Central memory CD8-positive, alpha-beta T cell (primary cell): Measurements from ENCODE around the gene DBR1.
A peak's percentile ranks its signal among the peaks of the same experiment; 100 is the strongest.
"Not testable (repeated sequence)": the region's sequence is repeated elsewhere in the genome, so short reads cannot be mapped to it uniquely, and the experiment has no call there.

ENCODE experiments used
- ATAC-seq: fragments of 150-1000 bp; cut with Tn5 transposase; replicated peaks from 2 replicates; pipeline ENCODE4 v1.10.0; 2022; ENCODE audit warnings: mild to moderate bottlenecking, moderate FRiP score, moderate number of reproducible peaks; ENCODE audit not compliant: poor library complexity, severe bottlenecking; ENCODE audit errors: extremely low read depth
- DNase-seq, 2 donors: peaks; one replicate each; pipeline ENCODE4 v3.0.0; 2021; ENCODE audit warnings: low spot score in 2 of 2
- H3K27ac Mint-ChIP-seq: one replicate; pipeline ENCODE4 v1.8.0; 2022; ENCODE audit warnings: low read depth, mild to moderate bottlenecking, moderate library complexity, mixed read lengths
- H3K27me3 Mint-ChIP-seq: one replicate; pipeline ENCODE4 v1.8.0; 2022; ENCODE audit warnings: mixed read lengths
- H3K36me3 Mint-ChIP-seq: one replicate; pipeline ENCODE4 v1.8.0; 2022; ENCODE audit warnings: mild to moderate bottlenecking, moderate library complexity, mixed read lengths; ENCODE audit not compliant: insufficient read depth
- H3K4me1 Mint-ChIP-seq: one replicate; pipeline ENCODE4 v1.8.0; 2022; ENCODE audit warnings: mixed read lengths
- H3K4me3 Mint-ChIP-seq: one replicate; pipeline ENCODE4 v1.8.0; 2022; ENCODE audit warnings: mild to moderate bottlenecking, moderate library complexity, mixed read lengths
- H3K9me3 Mint-ChIP-seq: one replicate; pipeline ENCODE4 v1.8.0; 2022; ENCODE audit warnings: mixed read lengths

DBR1 gene

DNA sequence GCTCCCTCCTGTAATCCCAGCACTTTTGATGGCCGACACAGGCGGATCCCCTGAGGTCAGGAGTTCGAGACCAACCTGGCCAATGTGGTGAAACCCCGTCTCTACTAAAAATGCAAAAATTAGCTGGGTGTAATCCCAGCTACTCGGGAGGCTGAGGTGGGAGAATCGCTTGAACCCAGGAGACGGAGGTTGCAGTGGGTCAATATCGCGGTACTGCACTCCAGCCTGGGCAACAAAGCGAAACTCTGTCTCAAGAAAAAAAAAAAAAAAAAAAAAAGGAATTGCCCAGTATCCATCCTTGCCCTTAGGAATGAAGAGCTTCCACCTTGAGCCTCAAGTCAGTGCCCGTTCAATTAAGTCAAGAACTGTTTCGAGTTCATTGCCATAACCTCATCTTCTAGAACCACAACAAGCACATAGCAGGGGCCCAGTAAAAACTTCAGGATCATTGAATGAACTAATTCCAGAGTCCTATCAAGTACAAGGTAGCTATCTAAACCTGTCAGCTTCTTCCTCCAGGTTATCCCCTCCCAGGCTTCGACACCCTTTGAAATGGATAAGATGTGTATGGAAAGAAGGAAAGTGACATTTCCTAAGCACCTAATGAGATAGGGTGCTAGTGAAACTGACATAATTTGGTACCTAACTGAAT is 826 bp downstream of the DBR1 start:
- no peak for ATAC-seq
- H3K4me1 Mint-ChIP-seq: peaks cover 42% of the 10 kb centered on the region
- H3K36me3 Mint-ChIP-seq: peaks cover 23% of the 10 kb centered on the region
- peaks cover 7% of the 10 kb centered on the region for H3K27me3 Mint-ChIP-seq
- H3K27ac Mint-ChIP-seq: peak overlapping the region; percentile 98
- H3K9me3 Mint-ChIP-seq: no peaks in the 10 kb centered on the region
- no peak for DNase-seq
- peak overlapping the region; percentile 89 for H3K4me3 Mint-ChIP-seq

DNA sequence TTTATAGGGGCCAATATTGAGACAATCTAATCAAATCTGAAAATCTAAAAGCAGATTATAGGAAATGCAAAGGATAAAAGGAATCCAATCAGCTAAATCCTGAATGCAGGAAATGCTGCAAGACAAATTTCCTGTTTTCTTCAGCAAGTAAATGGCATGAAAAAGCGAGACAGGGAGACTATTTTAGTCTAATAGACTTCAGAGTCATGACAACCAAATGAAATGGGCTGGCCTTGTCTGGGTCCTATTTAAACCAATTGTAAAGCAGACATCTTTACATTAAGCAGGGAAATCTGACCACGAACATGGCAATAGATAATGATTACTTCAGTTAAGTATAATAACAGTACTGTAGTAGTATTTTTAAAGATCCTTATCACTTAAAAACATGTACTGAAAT is 2.1 kb downstream of the DBR1 start:
- Mint-ChIP-seq H3K4me1 (peaks cover 42% of the 10 kb centered on the region), H3K9me3 (no peaks in the 10 kb centered on the region), H3K27ac (no peak overlapping the region), H3K27me3 (no peaks in the 10 kb centered on the region), H3K36me3 (peaks cover 31% of the 10 kb centered on the region), H3K4me3 (peak overlapping the region; percentile 89)
- DNase-seq: no peak
- no peak for ATAC-seq

DNA sequence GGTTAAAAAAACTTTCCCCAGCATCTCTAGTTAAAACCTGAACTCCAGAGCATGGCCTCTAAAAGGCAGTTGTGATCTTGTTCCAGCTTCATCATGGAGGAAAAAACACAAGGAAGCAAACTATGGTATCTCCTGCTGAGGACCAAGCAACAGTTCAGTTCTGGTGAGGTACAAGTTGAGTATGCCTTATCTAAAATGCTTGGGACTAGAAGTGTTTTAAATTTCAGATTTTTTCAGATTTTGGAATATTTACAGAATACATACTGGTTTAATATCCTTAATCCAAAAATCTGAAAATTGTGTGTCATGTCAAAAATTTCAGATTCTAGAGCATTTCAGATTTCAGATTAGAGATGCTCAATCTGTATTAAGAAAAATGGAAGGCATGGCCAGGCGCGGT is 9.7 kb downstream of the DBR1 start:
- peaks cover 14% of the 10 kb centered on the region for H3K4me1 Mint-ChIP-seq
- H3K4me3 Mint-ChIP-seq: no peak overlapping the region
- ATAC-seq (no peak), DNase-seq (no peak)
- no peaks in the 10 kb centered on the region for H3K9me3 Mint-ChIP-seq
- peaks cover 67% of the 10 kb centered on the region for H3K36me3 Mint-ChIP-seq
- H3K27ac Mint-ChIP-seq: peak overlapping the region; percentile 23
- no peaks in the 10 kb centered on the region for H3K27me3 Mint-ChIP-seq

DNA sequence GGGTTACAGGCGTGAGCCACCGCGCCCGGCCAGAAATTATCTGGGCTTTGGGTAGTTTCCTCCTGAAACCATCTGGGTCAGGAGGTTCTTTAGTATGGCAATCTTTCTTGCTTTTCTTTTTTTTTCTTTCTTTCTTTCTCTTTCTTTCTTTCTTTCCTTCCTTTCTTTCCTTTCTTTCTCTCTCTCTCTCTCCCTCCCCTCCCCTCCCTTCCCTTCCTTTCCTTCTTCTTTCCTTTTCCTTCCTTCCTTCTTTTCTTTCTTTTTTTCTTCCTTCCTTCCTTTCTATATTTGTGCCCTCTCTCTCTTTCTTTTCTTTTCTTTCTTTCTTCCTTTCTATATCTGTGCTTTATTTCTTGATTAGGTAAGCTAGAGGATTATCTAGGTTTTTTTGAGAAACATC is 17.0 kb downstream of the DBR1 start:
- Mint-ChIP-seq H3K27ac (no peak overlapping the region), H3K36me3 (peaks cover 19% of the 10 kb centered on the region), H3K4me3 (no peak overlapping the region), H3K27me3 (no peaks in the 10 kb centered on the region), H3K9me3 (peaks cover 9% of the 10 kb centered on the region), H3K4me1 (no peaks in the 10 kb centered on the region)
- DNase-seq: no peak
- no peak for ATAC-seq

DNA sequence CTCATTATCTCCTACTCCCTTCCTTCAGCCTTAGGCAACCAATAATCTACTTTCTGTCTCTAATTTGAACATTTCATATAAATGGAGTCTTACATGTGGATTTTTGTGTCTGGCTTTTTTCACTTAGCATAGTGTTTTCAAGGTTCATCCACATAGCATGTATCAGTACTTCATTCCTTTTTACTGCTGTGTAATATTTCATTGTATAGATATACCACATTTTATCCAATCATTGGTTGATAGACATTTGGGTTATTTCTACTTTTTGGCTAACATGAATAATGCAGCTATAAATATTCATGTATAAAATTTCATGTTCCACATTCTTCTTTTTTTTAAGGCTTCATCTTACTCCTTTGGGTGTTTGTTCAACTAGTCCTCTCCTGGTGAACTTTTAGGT is 20.2 kb downstream of the DBR1 start:
- Mint-ChIP-seq H3K4me1 (no peaks in the 10 kb centered on the region), H3K27me3 (no peaks in the 10 kb centered on the region)

DNA sequence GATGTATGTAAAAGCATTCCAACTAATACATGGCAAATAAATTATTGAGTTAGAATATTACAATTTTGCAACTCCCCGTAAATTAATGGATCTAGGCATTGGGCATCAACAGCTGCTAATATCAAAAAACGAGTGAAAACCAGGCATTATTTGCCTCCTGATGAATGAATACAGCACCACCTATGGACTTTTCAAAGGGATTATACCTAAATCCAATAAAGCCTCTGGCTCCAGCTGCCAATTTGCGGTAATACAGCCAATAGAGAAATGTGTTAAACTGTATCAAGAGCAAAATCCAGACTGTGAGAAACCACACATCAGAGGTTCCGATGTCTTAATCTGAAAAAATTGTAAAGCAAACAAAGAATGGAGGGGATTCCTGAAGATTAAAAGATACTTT is 26.2 kb downstream of the DBR1 start:
- no peaks in the 10 kb centered on the region for H3K36me3 Mint-ChIP-seq

More for the DNA sequence above, 20.2 kb downstream of the DBR1 start:
- Mint-ChIP-seq H3K9me3 (peaks cover 9% of the 10 kb centered on the region), H3K36me3 (no peaks in the 10 kb centered on the region), H3K4me3 (no peak overlapping the region), H3K27ac (no peak overlapping the region)
- ATAC-seq (no peak), DNase-seq (no peak)

DNA sequence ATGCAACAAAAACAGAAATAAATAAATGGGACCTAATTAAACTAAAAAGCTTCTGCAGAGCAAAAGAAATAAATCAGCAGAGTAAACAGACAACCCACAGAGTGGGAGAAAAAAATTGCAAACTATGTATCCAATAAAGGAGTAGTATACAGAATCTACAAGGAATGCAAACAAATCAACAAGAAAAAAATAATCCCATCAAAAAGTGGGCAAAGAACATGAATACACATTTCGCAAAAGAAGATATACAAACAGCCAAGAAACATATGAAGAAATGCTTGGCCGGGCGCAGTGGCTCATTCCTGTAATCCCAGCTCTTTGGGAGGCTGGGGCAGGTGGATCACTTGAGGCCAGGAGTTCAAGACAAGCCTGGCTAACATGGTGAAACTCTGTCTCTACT is 32.5 kb downstream of the DBR1 start:
- not testable (repeated sequence) for ATAC-seq, DNase-seq, H3K4me1 Mint-ChIP-seq, H3K4me3 Mint-ChIP-seq, H3K27ac Mint-ChIP-seq, H3K9me3 Mint-ChIP-seq, H3K36me3 Mint-ChIP-seq
- H3K27me3 Mint-ChIP-seq: peaks cover 46% of the 10 kb centered on the region

More for the DNA sequence above, 26.2 kb downstream of the DBR1 start:
- Mint-ChIP-seq H3K27me3 (peaks cover 11% of the 10 kb centered on the region), H3K27ac (no peak overlapping the region), H3K4me1 (no peaks in the 10 kb centered on the region), H3K9me3 (no peaks in the 10 kb centered on the region), H3K4me3 (no peak overlapping the region)
- no peak for DNase-seq
- no peak for ATAC-seq

DNA sequence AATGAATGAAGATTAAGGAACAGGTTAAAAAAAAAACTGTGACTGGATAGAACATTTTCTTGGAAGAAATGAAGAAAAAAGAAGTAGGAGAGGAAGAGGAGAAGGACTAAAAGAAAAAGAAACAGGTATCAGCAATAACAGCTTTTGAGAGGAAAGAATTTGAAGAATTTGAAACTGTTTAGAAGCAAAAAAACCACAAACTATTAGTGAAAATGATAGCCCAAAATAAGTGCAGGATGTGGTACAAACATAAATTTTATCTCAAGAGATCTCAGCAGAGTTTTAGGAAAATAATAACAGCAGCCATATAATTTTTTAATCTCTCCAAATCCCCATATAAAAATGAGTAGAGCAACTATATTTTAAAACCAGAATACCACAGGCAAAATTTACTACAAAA is 33.8 kb downstream of the DBR1 start:
- Mint-ChIP-seq H3K36me3 (no peaks in the 10 kb centered on the region), H3K27me3 (peaks cover 52% of the 10 kb centered on the region), H3K4me1 (no peaks in the 10 kb centered on the region), H3K9me3 (no peaks in the 10 kb centered on the region), H3K27ac (no peak overlapping the region), H3K4me3 (no peak overlapping the region)
- ATAC-seq (no peak), DNase-seq (no peak)

DNA sequence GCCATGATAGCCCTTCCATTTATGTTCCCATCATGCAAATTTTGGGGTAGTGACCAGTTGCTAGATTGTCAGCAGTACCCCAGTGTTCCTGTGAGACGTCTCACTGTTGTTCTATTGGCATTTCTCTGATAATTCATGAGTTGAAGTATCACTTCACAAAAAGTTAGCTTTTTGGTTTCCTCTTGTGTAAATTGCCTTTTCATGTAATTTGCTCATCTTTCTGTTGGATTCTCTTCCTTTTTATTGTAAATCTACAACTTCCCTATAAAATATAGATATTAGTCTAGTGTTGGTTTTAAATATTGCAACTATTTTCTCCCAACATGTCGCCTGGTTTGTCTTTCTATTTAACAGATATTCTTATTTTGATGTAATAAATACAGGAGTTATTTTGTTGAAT is 35.0 kb downstream of the DBR1 start:
- DNase-seq: no peak
- H3K27me3 Mint-ChIP-seq: peaks cover 52% of the 10 kb centered on the region
- no peaks in the 10 kb centered on the region for H3K4me1 Mint-ChIP-seq
- H3K36me3 Mint-ChIP-seq: no peaks in the 10 kb centered on the region
- no peak overlapping the region for H3K4me3 Mint-ChIP-seq
- ATAC-seq: no peak
- no peak overlapping the region for H3K27ac Mint-ChIP-seq
- H3K9me3 Mint-ChIP-seq: no peaks in the 10 kb centered on the region

DNA sequence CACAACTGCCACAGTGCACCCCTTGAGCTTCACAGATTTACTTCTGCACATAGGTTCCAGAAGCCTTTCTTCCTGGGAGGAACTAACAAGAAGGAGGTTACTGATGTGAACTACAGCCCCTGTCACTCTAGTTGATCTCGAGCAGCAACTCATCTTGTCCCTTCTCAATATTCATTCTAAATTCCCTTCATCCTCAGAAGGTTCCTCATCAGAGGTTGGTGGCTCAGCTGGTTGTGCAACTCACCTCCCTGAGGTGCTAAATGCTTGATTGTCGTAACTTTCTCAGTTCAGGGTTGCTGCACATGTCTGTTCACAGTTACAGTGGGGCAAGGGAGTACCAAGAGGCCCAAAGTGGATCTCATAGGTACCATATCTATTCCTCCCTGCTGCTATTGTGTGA is 36.9 kb downstream of the DBR1 start:
- Mint-ChIP-seq H3K27ac (no peak overlapping the region), H3K9me3 (no peaks in the 10 kb centered on the region), H3K27me3 (peaks cover 35% of the 10 kb centered on the region), H3K4me3 (no peak overlapping the region), H3K36me3 (no peaks in the 10 kb centered on the region), H3K4me1 (no peaks in the 10 kb centered on the region)
- ATAC-seq (no peak), DNase-seq (no peak)

DNA sequence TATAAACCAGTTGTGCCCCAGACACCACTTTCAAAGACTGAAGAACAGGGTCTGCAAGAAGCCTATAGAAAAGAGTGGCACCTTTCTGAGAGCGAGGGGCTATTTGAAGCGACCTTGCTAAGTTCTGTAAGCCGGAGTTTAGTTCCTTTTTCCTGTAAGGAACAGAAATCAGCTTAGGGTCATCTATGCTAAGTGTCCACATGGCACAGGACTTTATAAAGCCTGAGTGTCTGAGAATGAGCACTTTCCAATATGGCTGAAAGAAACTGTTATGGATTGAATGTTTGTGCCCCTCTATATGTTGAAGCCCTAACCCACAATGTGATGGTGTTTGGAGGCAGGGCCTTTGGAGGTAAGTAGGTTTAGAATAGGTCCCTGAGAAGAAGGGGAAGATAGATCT is 38.5 kb downstream of the DBR1 start:
- DNase-seq (no peak), ATAC-seq (no peak)
- H3K4me3 Mint-ChIP-seq: no peak overlapping the region
- peaks cover 18% of the 10 kb centered on the region for H3K27me3 Mint-ChIP-seq
- H3K27ac Mint-ChIP-seq: no peak overlapping the region
- no peaks in the 10 kb centered on the region for H3K36me3 Mint-ChIP-seq
- no peaks in the 10 kb centered on the region for H3K4me1 Mint-ChIP-seq
- no peaks in the 10 kb centered on the region for H3K9me3 Mint-ChIP-seq

DNA sequence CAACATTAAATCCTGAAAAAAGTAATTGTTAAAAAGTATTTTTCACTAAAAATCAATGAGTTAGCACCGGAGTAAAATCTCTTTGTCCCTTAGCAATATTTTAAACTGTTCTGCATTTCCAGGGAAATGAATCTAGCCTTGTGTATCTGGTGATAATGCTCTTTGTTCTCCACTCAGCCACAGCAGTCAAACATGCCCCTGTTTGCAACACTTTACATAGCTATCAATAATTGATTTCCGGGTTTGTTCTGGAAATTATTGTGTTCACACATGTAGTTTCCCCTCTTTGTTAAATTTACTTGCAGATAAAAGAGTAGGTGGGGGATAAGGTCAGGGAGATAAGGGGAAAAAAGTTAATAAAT is 38.9 kb downstream of the DBR1 start:
- H3K9me3 Mint-ChIP-seq: no peaks in the 10 kb centered on the region
- no peak overlapping the region for H3K4me3 Mint-ChIP-seq
- ATAC-seq: no peak
- H3K36me3 Mint-ChIP-seq: no peaks in the 10 kb centered on the region
- DNase-seq: no peak
- H3K4me1 Mint-ChIP-seq: no peaks in the 10 kb centered on the region
- no peak overlapping the region for H3K27ac Mint-ChIP-seq
- peaks cover 15% of the 10 kb centered on the region for H3K27me3 Mint-ChIP-seq

DNA sequence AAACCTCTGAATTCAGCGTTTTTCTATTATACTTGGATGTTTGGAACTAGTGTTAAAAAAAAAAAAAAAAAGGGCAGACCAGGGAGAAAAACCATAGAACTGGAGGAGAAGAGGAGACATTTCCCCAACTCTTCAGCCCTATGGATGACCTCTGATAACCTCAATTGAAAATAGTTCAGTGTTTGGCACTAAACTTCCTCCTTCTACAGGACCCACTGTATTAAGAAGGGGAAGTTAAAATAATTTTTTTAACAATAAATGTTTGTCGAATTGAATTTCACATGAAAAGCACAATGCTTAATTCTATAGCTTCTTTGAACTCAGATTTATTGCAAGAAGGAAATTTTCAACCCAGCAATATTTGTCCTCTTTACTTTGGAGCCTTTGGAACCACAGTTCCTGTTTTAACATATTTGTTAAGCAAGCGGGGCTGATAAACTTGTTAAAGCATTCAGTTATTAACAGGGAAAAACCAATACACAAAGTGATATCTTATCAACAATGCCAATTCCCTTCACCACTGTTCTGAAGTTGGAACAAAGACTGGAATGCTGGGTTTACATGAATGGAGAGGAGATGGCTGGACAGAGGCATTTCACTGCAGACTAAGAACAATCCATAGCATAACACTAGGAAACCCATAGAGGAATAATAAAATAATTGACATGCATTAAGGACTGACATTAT is 39.4 kb downstream of the DBR1 start:
- H3K4me1 Mint-ChIP-seq: no peaks in the 10 kb centered on the region
- no peak overlapping the region for H3K27ac Mint-ChIP-seq
- H3K9me3 Mint-ChIP-seq: no peaks in the 10 kb centered on the region
- ATAC-seq (no peak), DNase-seq (no peak)
- no peaks in the 10 kb centered on the region for H3K36me3 Mint-ChIP-seq
- H3K4me3 Mint-ChIP-seq: no peak overlapping the region
- H3K27me3 Mint-ChIP-seq: peaks cover 9% of the 10 kb centered on the region
